HG02973 (cell line): ENCODE data around the gene STK33.

Experiments used
- ATAC-seq: cut with Tn5 transposase; IDR thresholded peaks from one replicate; pipeline ENCODE4 v1.9.1; 2021; ENCODE audit warnings: moderate library complexity; ENCODE audit not compliant: unreplicated experiment

STK33 gene

DNA sequence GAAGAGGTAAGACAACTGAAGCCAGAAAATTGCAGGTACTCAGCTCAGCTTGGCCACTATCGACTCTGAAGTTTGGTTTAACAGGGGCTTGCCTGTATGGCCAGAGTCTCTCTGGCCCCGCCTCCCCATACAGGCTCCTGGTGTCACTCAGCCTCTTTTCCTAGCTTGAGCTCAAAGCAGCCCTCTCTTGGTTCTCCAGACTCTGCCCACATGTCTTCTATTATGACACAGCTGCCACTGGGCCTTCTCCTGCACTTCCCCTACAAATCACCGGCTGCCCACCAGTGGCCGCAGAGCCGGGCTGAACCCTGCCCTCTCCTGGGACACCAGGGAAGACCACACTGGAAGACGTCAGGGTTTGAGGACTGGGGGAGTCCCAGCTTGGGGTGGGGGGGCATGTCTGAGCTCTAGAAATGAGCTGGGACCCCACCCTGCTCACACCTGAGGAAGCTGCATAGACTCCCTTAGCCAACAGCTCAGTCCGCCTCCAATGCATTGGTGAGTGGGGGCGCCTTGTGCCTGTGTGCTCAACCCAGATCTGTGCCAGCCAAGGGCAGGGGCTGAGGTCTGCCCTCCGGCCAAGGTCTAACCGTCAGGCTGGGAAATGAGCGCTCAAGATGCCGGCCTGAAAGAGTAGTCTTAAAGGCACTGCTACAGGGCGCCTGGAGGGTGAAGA lies 236.0 kb downstream of the STK33 start:
- ATAC-seq = no peak

DNA sequence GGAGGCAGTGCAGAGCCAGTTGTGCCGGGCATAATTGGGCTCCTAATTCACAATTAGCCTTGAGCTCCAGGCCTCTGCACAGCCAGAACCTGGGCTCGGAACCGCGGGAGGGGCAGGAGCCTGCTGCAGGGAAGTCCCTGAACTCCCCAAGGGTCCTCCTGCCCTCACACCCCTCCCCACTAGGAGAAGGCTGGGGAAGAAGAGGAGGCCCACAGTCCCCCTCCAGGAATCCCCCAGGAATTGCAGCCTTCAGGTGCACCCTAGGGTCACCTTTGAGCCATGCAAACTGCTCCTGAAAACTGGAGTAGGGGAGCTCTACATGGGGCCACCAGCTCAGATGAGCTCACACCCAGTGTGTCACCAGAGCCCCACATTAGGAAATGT lies 236.5 kb downstream of the STK33 start:
- no peak for ATAC-seq

DNA sequence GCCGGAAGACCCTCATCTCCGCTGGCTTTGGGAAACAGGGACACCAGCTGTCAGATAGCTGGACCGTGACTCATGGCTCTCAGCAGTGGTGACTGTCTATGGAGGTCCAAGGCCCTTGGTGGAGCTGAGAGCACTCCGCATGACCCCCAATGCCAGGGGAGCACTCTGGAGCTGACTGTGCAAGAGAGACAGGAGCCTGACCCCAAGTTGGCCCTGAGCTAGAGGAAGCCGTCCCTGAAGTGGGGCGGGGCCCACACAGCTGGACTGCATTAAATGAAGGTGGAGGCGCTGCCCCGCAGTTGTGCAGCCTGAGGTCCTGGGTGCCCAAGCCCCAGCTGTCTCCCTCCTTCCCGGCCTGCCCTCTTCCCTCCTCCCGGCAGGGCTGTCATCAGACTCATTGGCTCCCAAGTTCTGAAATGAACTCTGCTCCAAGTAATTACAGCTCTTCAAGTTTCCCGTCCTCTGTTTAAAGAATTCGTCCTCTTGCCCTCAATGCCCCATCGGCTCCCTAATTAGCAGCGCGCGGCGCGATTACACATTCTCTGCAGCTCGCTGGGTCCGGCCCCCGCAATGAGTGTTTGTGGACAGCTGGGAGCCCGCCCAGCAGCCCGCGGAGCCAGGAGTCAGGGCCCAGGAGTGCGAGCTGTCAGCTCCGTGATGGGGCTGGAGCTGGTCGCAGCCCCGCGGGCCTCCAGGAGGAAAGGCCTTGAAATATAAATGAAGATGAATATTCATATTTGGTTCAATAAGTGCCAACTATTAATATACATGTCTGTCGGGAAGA lies 237.1 kb downstream of the STK33 start:
- no peak for ATAC-seq

DNA sequence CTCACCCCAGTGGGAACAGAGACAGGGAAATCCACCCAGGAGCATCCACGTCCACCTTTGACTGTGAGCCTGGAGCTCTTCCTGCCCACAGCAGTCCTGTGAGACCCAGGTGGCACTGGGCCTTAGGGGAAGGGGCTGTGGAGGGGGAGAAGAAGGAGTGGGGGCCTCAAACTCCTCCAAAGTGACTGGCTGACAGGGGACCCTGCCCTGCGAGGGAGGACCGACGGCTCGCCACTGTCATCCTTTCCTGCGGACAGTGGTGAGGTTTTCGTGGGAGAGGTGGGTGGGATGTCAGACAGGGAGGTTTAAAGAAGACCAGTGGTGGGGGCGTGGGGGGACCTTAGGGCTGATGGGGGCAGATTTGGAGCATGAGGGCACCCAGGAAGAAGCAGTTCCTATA lies 237.8 kb downstream of the STK33 start:
- no peak for ATAC-seq

DNA sequence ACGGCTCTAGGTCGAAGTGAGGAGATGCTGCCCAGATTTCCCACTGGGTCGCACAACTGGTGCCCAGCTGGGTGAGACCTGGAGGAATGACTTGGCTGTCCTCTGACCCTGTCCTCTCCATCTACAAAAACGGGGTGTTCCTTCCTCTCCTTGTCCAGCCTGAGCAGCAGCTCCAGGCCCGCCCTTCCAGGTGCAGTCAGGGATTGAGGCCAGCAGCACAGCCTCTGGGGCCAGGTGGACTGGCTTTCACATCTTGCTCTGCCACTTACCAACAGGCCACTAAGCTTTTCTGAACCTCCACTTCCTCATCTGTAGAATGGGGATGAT lies 238.6 kb downstream of the STK33 start:
- no peak for ATAC-seq

DNA sequence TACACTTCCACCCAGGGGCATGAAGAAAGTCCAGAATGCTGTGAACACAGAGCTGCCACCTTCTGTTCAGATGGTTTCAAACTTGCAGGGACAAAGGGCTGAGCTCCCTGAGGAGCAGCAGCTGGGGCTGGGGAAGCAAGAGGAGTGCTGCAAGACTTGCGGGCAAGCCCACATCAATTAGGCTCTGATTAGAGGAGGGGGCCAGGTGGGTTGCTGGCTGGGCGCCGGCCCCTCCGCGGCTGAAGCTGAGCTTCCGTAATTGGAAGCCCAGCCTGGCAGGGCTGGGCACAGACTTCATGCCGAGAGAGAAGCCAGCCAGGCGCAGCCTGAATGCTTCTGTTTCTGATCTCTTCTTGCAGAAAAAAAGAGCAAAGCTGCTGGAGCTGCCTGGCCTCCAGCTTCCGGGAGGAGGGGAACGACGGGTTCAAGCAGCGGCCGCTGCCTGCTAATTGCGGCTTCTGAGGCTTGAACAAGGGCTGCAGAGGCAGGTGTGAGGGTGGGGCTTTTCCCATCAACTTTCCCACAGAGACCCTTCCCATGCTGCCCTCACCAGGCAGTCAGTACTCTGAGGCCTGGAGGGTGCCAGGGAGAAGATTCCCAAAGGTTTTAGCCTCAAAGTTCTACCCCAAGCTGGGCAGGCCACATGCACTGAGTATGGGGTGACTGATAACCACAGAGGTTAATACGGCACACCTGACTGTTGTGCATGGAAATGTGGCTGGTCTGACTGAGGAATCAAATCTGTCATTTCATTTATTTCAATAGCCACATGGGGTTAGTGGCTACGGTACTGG lies 239.2 kb downstream of the STK33 start:
- ATAC-seq = no peak

DNA sequence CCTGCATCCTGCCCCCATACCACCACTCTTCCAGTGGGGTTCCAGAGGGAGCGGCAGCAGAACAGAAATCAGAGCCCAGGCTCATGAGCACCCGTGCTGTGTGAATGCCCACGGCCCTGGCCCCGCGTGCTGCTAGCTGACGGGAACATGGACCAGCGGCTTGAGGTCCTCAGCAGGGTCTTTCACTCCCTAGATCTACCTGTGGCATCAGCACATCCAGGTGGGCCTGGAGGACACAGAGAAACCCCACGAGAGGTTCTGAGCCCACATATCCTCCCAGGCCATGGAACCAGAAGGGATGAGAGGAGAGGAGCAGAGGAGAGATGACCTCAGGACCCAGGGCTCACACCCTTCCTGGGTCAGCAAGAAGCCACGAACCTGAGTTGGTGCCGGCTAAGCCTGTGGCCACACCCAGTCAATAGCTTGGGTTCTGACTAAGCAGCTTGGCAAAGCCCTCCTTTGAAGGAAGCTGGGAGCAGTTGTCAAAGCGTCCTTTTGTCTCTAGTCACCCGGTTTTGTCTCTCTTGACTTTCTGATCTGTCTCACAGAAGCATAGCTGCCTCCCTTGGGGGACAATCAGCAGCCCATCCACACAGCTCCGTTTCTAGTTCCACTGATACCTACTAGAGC lies 241.0 kb downstream of the STK33 start:
- no peak for ATAC-seq

DNA sequence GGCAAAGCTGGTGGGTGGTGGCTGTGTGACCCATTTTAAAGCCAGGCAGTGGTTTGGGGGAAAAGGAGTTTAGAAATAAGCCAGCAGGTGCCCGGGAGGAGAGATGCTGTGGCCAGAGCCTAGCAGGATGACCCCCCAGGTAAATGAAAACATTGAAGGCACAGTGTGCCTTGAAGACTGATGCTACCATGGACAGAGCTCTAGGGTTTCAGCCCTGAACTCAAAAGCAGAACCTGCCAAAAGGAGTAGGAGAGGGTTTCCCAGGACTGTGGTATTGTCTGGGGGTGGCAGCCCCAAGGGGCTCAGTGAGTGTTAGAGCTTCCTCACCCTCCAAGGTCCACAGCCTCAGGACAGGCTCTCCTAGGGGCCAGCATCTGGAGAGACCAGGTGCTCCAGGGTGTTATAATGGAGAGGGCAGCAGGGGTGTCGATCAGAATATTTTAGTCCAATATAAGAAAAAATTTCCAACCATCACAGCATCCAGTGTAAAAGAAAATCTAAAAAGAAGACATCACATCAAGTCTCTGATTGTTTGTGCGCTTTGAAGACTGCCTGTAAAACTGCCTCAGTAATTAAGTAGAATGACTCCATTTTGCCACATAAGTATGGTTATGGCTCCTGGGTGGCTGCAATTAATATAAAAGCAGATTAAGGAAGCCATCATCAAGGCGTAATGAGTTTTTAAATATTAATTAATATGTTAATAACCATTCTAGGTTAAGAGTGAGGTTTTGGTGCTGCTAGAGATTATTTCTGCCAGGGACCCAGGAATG lies 241.7 kb downstream of the STK33 start:
- ATAC-seq = no peak

DNA sequence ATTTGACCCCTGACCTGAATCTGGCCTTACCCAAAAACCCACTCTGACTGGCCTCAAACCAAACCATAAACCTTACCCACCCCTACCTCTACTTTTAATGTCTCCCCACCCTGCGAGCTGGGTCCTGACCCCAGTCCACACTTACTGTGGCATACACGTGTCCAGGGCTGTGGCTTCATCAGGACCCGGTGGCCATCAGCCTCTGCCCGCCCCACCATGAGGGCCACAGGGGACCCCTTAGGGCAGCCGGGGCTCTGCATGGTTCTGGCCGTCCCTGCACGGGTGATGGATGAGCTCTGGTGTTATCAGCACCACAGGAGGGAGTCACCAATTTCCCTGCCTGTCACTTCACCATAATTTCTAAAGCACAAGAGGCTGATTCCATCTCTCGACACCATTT lies 242.8 kb downstream of the STK33 start:
- no peak for ATAC-seq

DNA sequence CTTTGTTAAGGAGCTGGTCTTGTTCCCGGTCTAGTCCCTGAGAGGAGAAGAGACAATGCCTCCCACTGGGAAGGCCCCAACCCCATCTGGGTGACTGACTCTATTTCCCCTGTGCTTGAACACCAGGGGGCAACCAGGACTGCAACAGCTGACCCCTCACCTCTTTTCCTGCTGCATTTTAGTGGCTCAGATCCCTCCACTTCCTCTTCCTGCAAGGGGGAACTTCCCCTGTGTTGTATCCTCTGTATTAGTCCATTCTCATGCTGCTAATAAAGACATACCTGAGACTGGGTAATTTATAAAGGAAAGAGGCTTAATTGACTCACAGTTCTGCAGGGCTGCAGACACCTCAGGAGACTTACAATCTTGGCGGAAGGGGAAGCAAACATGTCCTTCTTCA lies 246.1 kb downstream of the STK33 start:
- ATAC-seq = no peak

DNA sequence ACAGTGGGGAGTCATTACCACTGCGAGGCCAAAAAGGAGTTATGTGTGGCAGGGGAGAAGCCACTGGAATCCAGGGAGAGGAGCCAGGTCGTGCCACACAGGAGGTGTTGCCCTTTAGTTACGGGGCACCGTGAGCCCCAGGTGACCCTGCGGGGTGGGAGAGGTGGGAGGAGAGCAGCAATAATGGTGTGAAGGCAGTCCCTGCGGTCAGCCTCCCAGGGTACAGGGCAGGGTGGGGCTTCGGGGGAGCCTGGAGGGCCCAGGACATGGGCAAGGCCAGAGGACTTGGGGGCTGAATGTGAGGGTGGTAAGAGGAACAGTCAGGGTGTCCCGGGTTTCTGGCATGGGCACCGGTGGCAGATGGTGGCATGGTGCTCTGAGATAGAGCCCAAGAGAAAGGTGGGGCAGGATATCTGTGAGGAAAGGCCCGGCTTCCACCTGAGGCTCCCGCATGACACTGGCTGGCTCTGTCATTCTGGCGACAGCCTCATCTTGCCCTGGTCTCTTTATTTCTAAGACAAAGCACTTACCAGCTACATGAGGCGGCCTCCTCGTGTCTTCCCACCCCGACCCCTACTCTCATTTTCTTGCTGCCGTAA lies 247.8 kb downstream of the STK33 start:
- no peak for ATAC-seq

DNA sequence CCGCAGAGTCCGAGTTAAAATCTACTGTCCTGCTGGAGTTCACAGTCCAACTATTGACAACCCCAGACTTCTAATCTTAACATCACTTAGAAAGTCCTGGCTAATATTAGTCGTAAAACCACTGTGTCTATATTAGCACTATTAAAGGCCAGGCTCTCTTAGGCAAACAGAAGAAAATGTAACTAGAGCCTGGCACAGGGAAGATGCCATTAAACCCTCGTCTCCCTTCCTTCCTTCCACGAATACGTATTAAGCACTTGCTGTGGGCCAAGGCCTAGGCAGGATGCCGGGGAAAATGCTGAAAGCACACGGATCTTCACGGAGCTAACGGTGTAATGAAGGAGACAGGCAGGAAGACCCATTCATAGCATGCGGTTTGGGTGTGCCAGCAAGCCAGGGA lies 248.8 kb downstream of the STK33 start:
- ATAC-seq = no peak

DNA sequence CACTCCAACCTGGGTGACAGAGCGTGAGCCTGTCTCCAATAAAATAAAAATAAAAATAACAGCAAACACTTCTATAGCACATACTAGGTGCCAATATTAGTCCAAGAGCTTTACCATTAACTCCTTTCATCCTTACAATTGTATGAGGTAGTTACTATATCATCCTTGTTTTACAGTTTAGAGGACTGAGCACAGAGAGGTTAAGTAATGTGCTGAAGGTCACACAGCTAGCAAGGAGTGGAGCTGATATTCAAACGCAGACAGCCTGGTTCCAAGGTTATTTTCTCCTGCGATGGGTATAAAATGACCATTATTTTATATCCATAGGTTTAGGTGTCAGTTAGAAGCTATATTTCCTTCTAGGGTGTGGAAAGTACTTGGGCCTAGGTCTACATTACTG lies 249.7 kb downstream of the STK33 start:
- no peak for ATAC-seq

DNA sequence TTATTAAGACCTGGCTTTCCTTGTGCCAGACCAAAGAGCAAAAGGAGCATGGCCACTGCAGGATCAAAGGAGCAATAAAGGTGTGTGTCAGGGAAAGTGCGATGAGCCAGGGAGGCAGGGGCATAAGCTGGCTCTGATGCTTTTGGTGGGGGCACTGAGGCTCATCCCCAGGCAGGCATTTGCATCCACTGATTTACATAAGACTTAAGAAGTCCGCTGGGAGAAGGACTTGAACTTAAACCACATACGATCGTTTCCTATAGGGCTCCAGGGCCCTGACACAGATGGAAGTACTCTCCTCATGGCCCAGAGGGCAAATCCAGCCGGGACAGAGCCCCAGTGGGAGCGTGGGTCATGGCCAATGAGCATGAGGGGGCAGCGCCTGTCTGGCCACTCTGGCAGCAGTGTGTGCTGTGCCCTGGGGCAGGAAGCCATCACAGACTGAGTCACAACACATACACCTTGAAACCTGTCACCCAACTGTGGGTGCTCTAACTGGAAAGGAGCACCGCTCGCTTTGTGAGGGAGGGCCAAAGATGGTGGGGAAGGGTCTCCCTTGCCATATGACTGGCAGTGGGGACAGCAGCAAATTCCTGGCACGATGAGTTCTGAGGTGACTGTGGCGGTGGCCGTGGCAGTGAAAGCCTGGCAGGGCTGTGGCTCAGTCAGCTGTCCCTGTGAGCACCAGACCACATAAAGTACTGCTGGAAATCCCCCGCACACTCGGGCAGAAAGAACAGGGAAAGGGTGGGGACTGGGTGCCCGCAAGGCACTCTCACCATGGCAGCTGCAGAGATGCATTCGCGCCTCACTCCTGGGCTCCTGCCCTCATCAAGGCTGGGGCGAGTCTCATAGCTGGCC lies 251.0 kb downstream of the STK33 start:
- ATAC-seq = peak; percentile 65

DNA sequence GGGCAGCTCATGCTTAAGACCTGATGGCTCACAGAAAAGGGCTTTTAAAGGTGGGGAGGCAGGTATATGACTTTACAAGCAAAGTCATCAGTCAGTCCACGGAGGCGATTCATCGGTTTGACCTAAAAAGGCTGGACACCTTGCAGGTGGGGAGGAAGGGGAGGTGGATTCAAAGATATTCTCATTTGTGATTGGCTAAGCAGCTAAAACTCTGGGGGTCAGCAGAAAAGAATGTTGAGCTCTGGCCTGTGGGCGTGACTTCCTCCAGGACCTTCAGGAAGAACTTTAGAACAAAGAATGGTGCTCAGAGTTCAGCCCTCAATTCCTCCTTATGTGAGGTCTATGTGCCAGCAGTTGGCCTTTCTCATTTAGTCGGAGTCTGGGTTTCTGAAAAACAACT lies 252.0 kb downstream of the STK33 start:
- no peak for ATAC-seq
